OCI-LY3 (cell line): ENCODE results near the gene ZNF142.

Source experiments
- H2AFZ ChIP-seq: fragments of 200-600, 300-600 bp; shearing (Covaris generic); 2 replicates; pipeline ENCODE4 v1.6.0; 2014; ENCODE audit warnings: antibody characterized with exemption, low read depth, low read length
- H3K27ac ChIP-seq: fragments of 200-600, 300-600 bp; sonication (generic); 2 replicates; pipeline ENCODE4 v1.5.1; 2014; ENCODE audit warnings: mild to moderate bottlenecking, low read length, moderate library complexity, mixed read lengths
- H3K27me3 ChIP-seq: fragments of 200-600, 300-600 bp; sonication (generic); 2 replicates; pipeline ENCODE4 v1.6.1; 2014; ENCODE audit warnings: low read depth, low read length, mixed read lengths
- H3K36me3 ChIP-seq: fragments of 200-600, 300-600 bp; sonication (generic); replicated peaks from 2 replicates; pipeline ENCODE3; 2014; ENCODE audit warnings: low read depth, low read length, mixed read lengths
- H3K4me1 ChIP-seq: fragments of 300-600, 200-600 bp; sonication (generic); 2 replicates; pipeline ENCODE4 v1.6.1; 2014; ENCODE audit warnings: low read length, mixed read lengths
- H3K4me2 ChIP-seq: fragments of 200-600, 300-600 bp; sonication (generic); 2 replicates; pipeline ENCODE4 v1.6.1; 2014; ENCODE audit warnings: low read length, mixed read lengths
- H3K4me3 ChIP-seq: fragments of 300-600, 200-600 bp; sonication (generic); 2 replicates; pipeline ENCODE4 v1.5.1; 2014; ENCODE audit warnings: antibody characterized with exemption, mild to moderate bottlenecking, low read length, moderate library complexity
- H3K79me2 ChIP-seq: fragments of 300-600, 200-600 bp; shearing (Covaris generic); 2 replicates; pipeline ENCODE4 v1.6.1; 2014; ENCODE audit warnings: mild to moderate bottlenecking, low read length, mixed read lengths
- H3K9ac ChIP-seq: fragments of 300-600, 200-600 bp; shearing (Covaris generic); 2 replicates; pipeline ENCODE4 v1.6.0; 2014; ENCODE audit warnings: mild to moderate bottlenecking, low read length, moderate library complexity
- H3K9me3 ChIP-seq: fragments of 200-600, 300-600 bp; shearing (Covaris generic); 2 replicates; pipeline ENCODE4 v1.6.1; 2014; ENCODE audit warnings: low read length, mixed read lengths; ENCODE audit not compliant: insufficient read depth
- H4K20me1 ChIP-seq: fragments of 200-600, 300-600 bp; sonication (generic); 2 replicates; pipeline ENCODE4 v1.6.1; 2016; ENCODE audit warnings: low read length, mixed read lengths; ENCODE audit not compliant: insufficient read depth
- CTCF ChIP-seq: fragments of 200-600, 300-600 bp; sonication (generic); IDR thresholded peaks from 2 replicates; pipeline ENCODE4 v1.5.1; 2014; ENCODE audit warnings: antibody characterized with exemption, low read length, low read depth
- EZH2phosphoT487 ChIP-seq: fragments of 200-600 bp; shearing (Covaris generic); IDR thresholded peaks from 2 replicates; pipeline ENCODE4 v1.6.1; 2018; ENCODE audit warnings: antibody characterized with exemption, mixed run types, low read depth

Gene ZNF142

GRCh38 chr2:218662377-218662776, 3.0 kb upstream of the ZNF142 start:
- H3K4me2 ChIP-seq = no peak overlapping the region
- no peak for TF ChIP-seq EZH2phosphoT487
- no peak for TF ChIP-seq CTCF
- H3K9ac ChIP-seq = no peak overlapping the region
- H4K20me1 ChIP-seq = no peaks in the 10 kb centered on the region
- H3K4me3 ChIP-seq = no peak overlapping the region
- H3K79me2 ChIP-seq = peaks cover 36% of the 10 kb centered on the region
- no peak overlapping the region for H3K27ac ChIP-seq
- peaks cover 4% of the 10 kb centered on the region for H3K36me3 ChIP-seq
- H3K4me1 ChIP-seq = peaks cover 7% of the 10 kb centered on the region
- H2AFZ ChIP-seq = no peak overlapping the region
- H3K9me3 ChIP-seq = no peaks in the 10 kb centered on the region
- H3K27me3 ChIP-seq = no peaks in the 10 kb centered on the region

- Histone ChIP-seq H2AFZ (peak overlapping the region; percentile 95), H4K20me1 (no peaks in the 10 kb centered on the region), H3K9ac (peak overlapping the region; percentile 79), H3K79me2 (peaks cover 41% of the 10 kb centered on the region), H3K9me3 (no peaks in the 10 kb centered on the region), H3K27me3 (no peaks in the 10 kb centered on the region), H3K27ac (0 out of 2 replicates have a peak overlapping the region, but pooled peaks have one; percentile 14), H3K4me2 (peak overlapping the region; percentile 98), H3K36me3 (peaks cover 11% of the 10 kb centered on the region), H3K4me3 (peak overlapping the region; percentile 92), H3K4me1 (peaks cover 7% of the 10 kb centered on the region)
- TF ChIP-seq EZH2phosphoT487 (no peak), CTCF (no peak)
Observed at GRCh38 chr2:218659988-218660358, 550 bp upstream of the ZNF142 start.

- Histone ChIP-seq H3K4me3 (peak overlapping the region; percentile 92), H3K79me2 (peaks cover 41% of the 10 kb centered on the region), H3K4me1 (peaks cover 7% of the 10 kb centered on the region), H3K9ac (peak overlapping the region; percentile 79), H3K27me3 (no peaks in the 10 kb centered on the region), H2AFZ (peak overlapping the region; percentile 85), H3K27ac (peak overlapping the region; percentile 67), H3K4me2 (peak overlapping the region; percentile 67), H4K20me1 (no peaks in the 10 kb centered on the region), H3K36me3 (peaks cover 13% of the 10 kb centered on the region), H3K9me3 (no peaks in the 10 kb centered on the region)
- TF ChIP-seq CTCF (peak; percentile 41), EZH2phosphoT487 (no peak)
Observed at GRCh38 chr2:218658671-218659257, 659 bp downstream of the ZNF142 start.

- peaks cover 7% of the 10 kb centered on the region for H3K4me1 ChIP-seq
- H3K79me2 ChIP-seq = peaks cover 38% of the 10 kb centered on the region
- H3K4me3 ChIP-seq = no peak overlapping the region
- peaks cover 19% of the 10 kb centered on the region for H3K36me3 ChIP-seq
- H3K9ac ChIP-seq = no peak overlapping the region
- H3K4me2 ChIP-seq = no peak overlapping the region
- H3K9me3 ChIP-seq = no peaks in the 10 kb centered on the region
- no peaks in the 10 kb centered on the region for H4K20me1 ChIP-seq
- no peak overlapping the region for H3K27ac ChIP-seq
- TF ChIP-seq CTCF (no peak), EZH2phosphoT487 (no peak)
- no peak overlapping the region for H2AFZ ChIP-seq
- no peaks in the 10 kb centered on the region for H3K27me3 ChIP-seq
Observed at GRCh38 chr2:218655751-218656150, 3.7 kb downstream of the ZNF142 start.
